ENCODE data around the gene CES2.

Gene CES2

DNA sequence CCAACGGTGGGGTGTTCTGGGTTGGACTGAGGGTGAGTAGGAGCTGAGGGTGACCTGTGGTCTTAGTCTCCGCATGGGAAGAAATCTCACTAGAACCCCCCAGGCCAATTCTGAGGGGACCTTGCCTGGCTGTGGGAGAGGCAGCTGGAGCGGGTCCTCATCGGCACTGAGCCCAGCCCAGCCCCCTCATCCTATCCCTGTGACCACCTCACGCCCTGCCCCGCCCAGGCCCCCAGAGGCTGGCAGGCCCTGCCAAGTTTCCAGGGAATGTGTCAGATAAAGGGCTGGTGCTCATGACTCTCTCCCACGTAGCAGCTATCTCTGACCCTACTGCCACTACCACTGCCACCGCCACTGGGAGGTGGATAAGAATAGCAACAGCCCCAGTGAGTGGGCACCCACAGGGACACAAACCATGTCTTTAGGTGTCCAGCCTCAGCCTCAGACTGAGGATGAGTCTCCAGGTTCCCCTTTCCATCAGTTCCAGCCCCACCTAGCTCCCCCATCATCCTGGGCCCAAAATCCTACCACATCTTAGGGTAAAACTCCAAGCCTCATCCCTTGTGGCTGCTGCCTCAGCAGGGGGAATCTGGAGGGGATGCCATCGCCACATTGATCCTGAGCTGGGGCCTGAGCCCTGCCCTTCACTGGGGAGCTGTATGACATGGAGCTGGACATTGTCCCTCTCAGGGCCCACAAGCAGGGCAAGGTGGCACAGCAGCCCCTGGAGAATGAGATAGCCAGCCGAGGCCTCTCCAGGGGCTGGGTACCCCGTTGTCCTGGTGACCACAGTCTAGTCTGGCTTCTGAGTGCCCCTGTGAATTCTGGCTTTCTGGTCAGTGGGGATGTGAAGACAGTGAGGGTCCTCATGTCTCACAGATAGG lies 31.5 kb upstream of the CES2 start:
- H3K4me1 ChIP-seq (ENCODE audit: insufficient read depth, low read length), result peaks cover 4% of the 10 kb centered on the region; the same call in 1 of the 2 replicates
- no peak overlapping the region for H3K9ac ChIP-seq (ENCODE audit: low read depth, low read length)
- H3K4me3 ChIP-seq (ENCODE audit: low read length), result no peak overlapping the region
- H3K36me3 ChIP-seq (ENCODE audit: insufficient read depth, low read depth, low read length), result no peaks in the 10 kb centered on the region
- H3K9me3 ChIP-seq (ENCODE audit: insufficient read depth, low read depth, low read length), result no peaks in the 10 kb centered on the region
- no peak overlapping the region for H3K27ac ChIP-seq (ENCODE audit: low read length)
- no peaks in the 10 kb centered on the region; the same call in 1 of the 2 replicates for H3K27me3 ChIP-seq (ENCODE audit: insufficient read depth, low read length)

DNA sequence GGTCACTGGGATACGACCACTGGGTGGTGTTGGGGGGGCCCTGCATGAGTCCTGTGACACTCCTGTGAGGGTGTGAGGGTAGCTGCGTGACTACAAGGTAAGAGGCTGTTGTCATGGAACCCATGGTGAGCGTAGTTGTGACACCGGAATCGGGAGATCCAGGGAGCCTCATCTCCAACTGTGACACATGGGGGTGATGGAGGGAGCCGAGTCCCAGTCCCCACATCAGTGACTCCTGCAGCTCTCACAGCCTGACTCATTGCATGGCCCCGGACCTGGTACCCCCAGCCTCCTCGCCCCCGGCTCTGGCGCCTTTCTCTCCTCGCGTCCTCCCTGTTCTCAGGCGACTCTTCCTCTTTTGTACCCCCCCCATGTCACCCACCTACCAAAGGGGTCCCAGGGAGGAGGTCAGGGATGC lies 30.9 kb upstream of the CES2 start:
- no peak overlapping the region for H3K9ac ChIP-seq (ENCODE audit: low read depth, low read length)
- no peaks in the 10 kb centered on the region for H3K36me3 ChIP-seq (ENCODE audit: insufficient read depth, low read depth, low read length)
- no peak overlapping the region for H3K27ac ChIP-seq (ENCODE audit: low read length)
- H3K4me3 ChIP-seq (ENCODE audit: low read length), result no peak overlapping the region
- H3K27me3 ChIP-seq (ENCODE audit: insufficient read depth, low read length), result no peaks in the 10 kb centered on the region; the same call in 1 of the 2 replicates
- no peaks in the 10 kb centered on the region for H3K9me3 ChIP-seq (ENCODE audit: insufficient read depth, low read depth, low read length)
- peaks cover 4% of the 10 kb centered on the region; the same call in 1 of the 2 replicates for H3K4me1 ChIP-seq (ENCODE audit: insufficient read depth, low read length)

GRCh38 chr16:66904846-66905632 lies 30.3 kb upstream of the CES2 start:
- Histone ChIP-seq H3K4me3 (ENCODE audit: low read length) (no peak overlapping the region), H3K9me3 (ENCODE audit: insufficient read depth, low read depth, low read length) (no peaks in the 10 kb centered on the region), H3K36me3 (ENCODE audit: insufficient read depth, low read depth, low read length) (no peaks in the 10 kb centered on the region), H3K27ac (ENCODE audit: low read length) (no peak overlapping the region), H3K9ac (ENCODE audit: low read depth, low read length) (no peak overlapping the region), H3K4me1 (ENCODE audit: insufficient read depth, low read length) (peaks cover 4% of the 10 kb centered on the region; the same call in 1 of the 2 replicates), H3K27me3 (ENCODE audit: insufficient read depth, low read length) (no peaks in the 10 kb centered on the region; the same call in 1 of the 2 replicates)

- no peaks in the 10 kb centered on the region for H3K9me3 ChIP-seq (ENCODE audit: insufficient read depth, low read depth, low read length)
- no peak overlapping the region for H3K4me3 ChIP-seq (ENCODE audit: low read length)
- H3K36me3 ChIP-seq (ENCODE audit: insufficient read depth, low read depth, low read length), result no peaks in the 10 kb centered on the region
- no peak overlapping the region for H3K9ac ChIP-seq (ENCODE audit: low read depth, low read length)
- no peak overlapping the region for H3K27ac ChIP-seq (ENCODE audit: low read length)
- H3K4me1 ChIP-seq (ENCODE audit: insufficient read depth, low read length), result no peaks in the 10 kb centered on the region
- no peaks in the 10 kb centered on the region; the same call in 1 of the 2 replicates for H3K27me3 ChIP-seq (ENCODE audit: insufficient read depth, low read length)
These were observed 29.4 kb upstream of the CES2 start for GRCh38 chr16:66905633-66906539.

GRCh38 chr16:66906916-66907836 lies 28.1 kb upstream of the CES2 start:
- Histone ChIP-seq H3K9ac (ENCODE audit: low read depth, low read length) (no peak overlapping the region), H3K9me3 (ENCODE audit: insufficient read depth, low read depth, low read length) (no peaks in the 10 kb centered on the region), H3K27ac (ENCODE audit: low read length) (no peak overlapping the region), H3K4me3 (ENCODE audit: low read length) (no peak overlapping the region), H3K4me1 (ENCODE audit: insufficient read depth, low read length) (no peaks in the 10 kb centered on the region), H3K27me3 (ENCODE audit: insufficient read depth, low read length) (no peaks in the 10 kb centered on the region; the same call in 1 of the 2 replicates), H3K36me3 (ENCODE audit: insufficient read depth, low read depth, low read length) (no peaks in the 10 kb centered on the region)

- H3K4me1 ChIP-seq (ENCODE audit: insufficient read depth, low read length), result no peaks in the 10 kb centered on the region
- no peaks in the 10 kb centered on the region; the same call in none of the 2 replicates for H3K27me3 ChIP-seq (ENCODE audit: insufficient read depth, low read length)
- H3K9ac ChIP-seq (ENCODE audit: low read depth, low read length), result no peak overlapping the region
- H3K36me3 ChIP-seq (ENCODE audit: insufficient read depth, low read depth, low read length), result no peaks in the 10 kb centered on the region
- H3K27ac ChIP-seq (ENCODE audit: low read length), result no peak overlapping the region
- no peak overlapping the region for H3K4me3 ChIP-seq (ENCODE audit: low read length)
- no peaks in the 10 kb centered on the region for H3K9me3 ChIP-seq (ENCODE audit: insufficient read depth, low read depth, low read length)
These were observed 27.2 kb upstream of the CES2 start for GRCh38 chr16:66908116-66908515.

- H3K27me3 ChIP-seq (ENCODE audit: insufficient read depth, low read length), result no peaks in the 10 kb centered on the region; the same call in none of the 2 replicates
- no peak overlapping the region for H3K27ac ChIP-seq (ENCODE audit: low read length)
- H3K4me1 ChIP-seq (ENCODE audit: insufficient read depth, low read length), result no peaks in the 10 kb centered on the region
- no peaks in the 10 kb centered on the region for H3K36me3 ChIP-seq (ENCODE audit: insufficient read depth, low read depth, low read length)
- no peaks in the 10 kb centered on the region for H3K9me3 ChIP-seq (ENCODE audit: insufficient read depth, low read depth, low read length)
- H3K9ac ChIP-seq (ENCODE audit: low read depth, low read length), result no peak overlapping the region
- H3K4me3 ChIP-seq (ENCODE audit: low read length), result no peak overlapping the region
These were observed 26.4 kb upstream of the CES2 start for GRCh38 chr16:66908762-66909559.

DNA sequence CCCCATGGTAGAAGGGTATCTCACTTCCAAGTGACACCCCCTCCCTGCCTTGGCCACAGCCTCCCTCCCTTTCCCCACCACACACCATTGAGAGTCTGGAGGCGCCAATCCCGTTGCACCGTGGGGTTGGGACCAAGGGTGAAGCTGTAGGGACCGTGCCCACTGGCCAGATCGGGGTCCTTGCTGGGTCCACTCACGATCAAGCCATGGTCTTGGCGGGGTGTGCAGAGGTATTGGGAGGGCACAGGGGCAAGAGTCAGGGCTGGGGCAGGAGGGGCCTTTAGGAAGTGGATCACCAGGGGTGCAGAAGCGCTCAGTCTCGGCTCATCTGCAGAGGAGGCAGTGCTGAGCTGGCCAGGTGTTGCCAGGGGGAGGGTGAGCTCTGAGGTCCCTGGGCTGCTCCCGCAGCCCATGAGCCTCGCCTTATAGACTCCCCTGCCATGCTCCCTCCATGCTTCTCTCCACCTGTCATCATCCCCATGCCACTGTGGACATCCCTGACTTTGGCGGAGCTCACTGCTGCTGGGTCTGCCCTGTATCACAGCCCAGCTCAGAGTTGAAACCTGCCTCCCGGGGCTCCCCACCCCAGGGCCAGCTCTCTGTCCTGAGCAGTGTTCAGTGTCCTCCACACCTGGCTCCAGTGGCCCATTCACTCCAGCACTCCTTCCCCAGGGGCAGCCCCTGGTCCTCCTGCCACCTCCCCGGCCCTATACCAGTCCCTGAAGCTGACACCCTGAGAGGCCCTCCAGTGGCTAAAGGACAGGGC lies 25.0 kb upstream of the CES2 start:
- no peak overlapping the region for H3K9ac ChIP-seq (ENCODE audit: low read depth, low read length)
- no peaks in the 10 kb centered on the region for H3K36me3 ChIP-seq (ENCODE audit: insufficient read depth, low read depth, low read length)
- no peaks in the 10 kb centered on the region; the same call in none of the 2 replicates for H3K27me3 ChIP-seq (ENCODE audit: insufficient read depth, low read length)
- H3K4me1 ChIP-seq (ENCODE audit: insufficient read depth, low read length), result no peaks in the 10 kb centered on the region
- H3K4me3 ChIP-seq (ENCODE audit: low read length), result no peak overlapping the region
- H3K9me3 ChIP-seq (ENCODE audit: insufficient read depth, low read depth, low read length), result no peaks in the 10 kb centered on the region
- H3K27ac ChIP-seq (ENCODE audit: low read length), result no peak overlapping the region

GRCh38 chr16:66911112-66911511 lies 24.2 kb upstream of the CES2 start:
- no peaks in the 10 kb centered on the region for H3K4me1 ChIP-seq (ENCODE audit: insufficient read depth, low read length)
- no peaks in the 10 kb centered on the region for H3K9me3 ChIP-seq (ENCODE audit: insufficient read depth, low read depth, low read length)
- H3K36me3 ChIP-seq (ENCODE audit: insufficient read depth, low read depth, low read length), result no peaks in the 10 kb centered on the region
- H3K27me3 ChIP-seq (ENCODE audit: insufficient read depth, low read length), result peaks cover 2% of the 10 kb centered on the region
- H3K9ac ChIP-seq (ENCODE audit: low read depth, low read length), result no peak overlapping the region
- no peak overlapping the region for H3K27ac ChIP-seq (ENCODE audit: low read length)
- H3K4me3 ChIP-seq (ENCODE audit: low read length), result no peak overlapping the region
